Stimulated activated CD4-positive, alpha-beta T cell treated with anti-CD3 and anti-CD28 coated beads, Interleukin-15, amount 100 ng/mL, for 1 hour (primary cell): ENCODE results near the gene CAMKMT.

Source experiments
- DNase-seq, 2 donors: peaks; one replicate each; pipeline ENCODE4 v3.0.0-alpha.2; 2020; ENCODE audit warnings: low read depth in 1 of 2, low spot score in 1 of 2

The CAMKMT gene

DNA sequence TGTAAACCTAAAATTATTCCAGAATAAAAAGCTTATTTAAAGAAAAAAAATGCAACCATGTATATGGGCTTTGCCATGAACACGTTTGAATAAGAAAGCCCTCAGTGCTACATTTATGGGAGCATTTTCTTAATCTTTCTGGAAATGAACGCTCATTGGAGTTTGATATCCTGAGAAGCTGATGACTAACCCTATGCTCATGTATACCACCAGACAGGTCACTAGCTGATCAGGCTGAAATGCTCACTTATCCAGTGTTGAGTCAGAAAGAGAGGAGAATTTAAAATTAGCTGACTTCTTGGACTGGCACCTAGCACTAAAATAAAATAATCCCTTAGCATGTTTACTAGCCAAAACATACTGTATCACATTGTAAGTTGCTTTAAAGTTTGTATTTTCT, 324.8 kb downstream of the CAMKMT start:
- no peak for DNase-seq

GRCh38 chr2:44687686-44688455, 326.1 kb downstream of the CAMKMT start:
- DNase-seq = no peak

GRCh38 chr2:44688456-44689124, 326.8 kb downstream of the CAMKMT start:
- no peak for DNase-seq

DNA sequence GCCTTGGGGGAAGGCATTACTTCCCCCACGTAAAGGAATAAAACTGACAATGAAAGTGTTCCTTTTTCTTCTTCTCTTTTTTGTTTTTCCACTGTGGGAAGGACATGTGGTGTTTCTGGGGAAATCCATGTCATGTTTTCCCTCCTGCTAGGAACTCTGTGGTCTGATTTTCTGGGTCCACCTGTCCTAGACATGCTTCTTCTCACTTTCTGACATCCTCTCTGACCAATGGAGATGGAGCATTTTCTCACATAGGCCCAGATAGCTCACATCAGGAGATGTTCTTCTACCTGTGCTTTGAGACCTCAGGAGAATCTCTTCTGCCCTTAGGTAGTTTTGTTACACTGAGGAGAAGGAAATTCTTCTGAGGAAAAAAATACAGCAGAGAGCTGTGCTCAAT, 327.8 kb downstream of the CAMKMT start:
- no peak for DNase-seq

DNA sequence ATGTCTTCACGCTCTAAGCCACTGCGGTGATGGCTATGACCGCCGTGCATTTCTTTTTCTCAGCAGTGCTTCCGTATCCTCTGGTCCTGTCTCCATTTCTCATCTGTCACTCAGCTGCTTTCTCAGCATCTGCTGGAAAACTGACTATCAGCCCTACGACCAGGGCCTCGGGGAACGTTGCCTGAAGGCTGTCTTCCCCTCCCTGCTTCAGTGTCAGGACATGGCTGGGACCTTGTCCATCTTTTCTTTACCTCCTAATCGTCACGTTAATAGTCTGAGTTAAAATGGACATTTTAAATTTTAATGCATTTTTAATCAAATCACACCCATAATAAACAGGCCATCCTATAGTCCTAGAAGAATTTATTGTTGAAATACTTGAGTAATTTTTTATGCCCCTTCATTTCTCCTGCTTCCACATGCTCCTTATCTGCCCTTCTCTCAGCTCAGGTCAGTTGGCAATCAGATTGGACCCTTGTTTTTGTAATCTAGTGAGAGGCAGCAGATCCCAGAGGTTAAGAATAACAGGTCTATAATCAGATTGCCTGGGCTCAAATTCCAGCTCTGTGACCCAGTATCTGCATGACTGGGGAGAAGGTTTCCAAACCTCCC, 329.5 kb downstream of the CAMKMT start:
- no peak for DNase-seq

DNA sequence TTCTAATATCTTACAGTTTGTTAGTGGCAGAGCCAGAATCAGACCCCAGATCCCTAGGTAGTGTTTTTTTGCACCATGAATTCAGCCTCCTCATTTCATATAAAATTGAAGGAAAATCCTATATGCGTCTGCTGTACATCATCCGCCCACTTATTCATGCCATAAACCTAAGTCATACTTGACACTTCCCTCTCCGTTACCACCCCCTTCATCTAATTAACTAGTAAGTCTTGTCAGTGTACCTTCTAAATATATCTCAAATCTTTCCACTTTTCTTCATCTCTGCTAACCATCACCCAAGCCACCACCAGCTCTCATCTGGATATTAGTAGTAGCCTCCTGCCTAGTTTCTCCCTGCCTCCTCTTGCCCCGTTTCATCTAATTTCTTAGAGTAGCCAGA, 331.1 kb downstream of the CAMKMT start:
- DNase-seq = no peak

DNA sequence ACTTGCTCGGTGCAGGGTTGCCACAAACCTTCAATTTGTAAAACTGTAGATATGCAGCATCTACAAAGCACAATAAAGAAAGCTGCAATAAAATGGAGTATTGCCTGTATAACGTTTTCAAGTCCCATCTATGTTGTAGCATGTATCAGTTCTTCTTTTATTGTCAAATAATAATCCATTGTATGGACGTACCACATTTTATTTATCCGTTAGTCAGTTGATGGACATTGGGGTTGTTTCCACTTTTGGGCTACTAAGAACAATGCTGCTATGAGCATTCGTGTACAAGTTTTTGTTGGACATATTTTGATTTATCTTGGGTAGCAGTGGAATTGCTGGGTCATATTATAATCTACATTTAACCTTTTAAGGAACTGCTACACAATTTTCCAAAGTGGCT, 339.1 kb downstream of the CAMKMT start:
- DNase-seq = no peak

DNA sequence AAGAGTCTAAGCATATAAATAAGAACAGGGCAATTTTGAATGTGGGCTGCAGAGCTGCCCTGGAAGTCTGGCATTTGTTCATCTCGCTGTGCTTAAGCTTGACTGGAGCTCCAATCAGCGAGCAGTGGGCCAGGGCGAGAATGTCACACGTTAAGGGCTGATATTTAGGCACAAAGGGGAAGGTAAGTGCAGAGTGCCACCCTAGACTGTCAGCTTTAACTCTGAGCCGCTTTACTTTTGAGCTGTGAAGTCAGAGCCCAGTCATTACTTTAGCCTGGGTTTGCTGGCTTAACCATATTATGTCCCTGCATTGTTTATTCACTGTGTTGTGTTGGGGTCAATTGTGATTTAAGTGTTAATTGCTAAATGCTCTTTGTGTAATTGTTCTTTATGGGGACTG, 343.6 kb downstream of the CAMKMT start:
- DNase-seq = no peak

DNA sequence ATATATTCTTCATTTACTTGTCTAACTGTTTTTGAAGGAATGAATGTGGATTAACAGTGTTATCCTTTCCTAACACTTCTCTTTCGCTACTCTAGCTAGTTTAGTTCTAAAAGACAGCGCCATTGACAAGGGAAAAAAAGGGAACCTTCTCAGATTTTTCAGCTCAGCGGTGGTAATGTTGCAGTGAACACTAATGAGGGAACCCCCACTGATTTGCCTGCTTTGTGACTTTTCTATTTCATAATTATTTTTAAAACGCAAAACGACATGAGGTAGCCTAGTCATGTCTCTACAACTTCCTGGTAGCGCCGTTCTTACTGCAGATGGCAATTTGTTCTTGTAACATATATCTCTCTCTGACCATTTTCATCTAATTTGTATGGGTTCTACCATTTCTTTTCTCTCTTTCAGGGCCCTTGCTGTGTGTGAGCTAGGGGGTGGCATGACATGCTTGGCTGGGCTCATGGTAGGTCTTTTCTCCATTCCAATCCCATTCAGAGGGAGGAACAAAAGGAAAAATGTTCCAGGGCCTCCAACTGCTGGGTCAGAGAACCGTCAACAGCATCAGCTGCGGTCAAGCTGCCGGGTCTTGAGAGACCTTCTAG, 344.2 kb downstream of the CAMKMT start:
- no peak for DNase-seq

- DNase-seq = no peak
Measured at GRCh38 chr2:44706681-44707553, 345.2 kb downstream of the CAMKMT start.

DNA sequence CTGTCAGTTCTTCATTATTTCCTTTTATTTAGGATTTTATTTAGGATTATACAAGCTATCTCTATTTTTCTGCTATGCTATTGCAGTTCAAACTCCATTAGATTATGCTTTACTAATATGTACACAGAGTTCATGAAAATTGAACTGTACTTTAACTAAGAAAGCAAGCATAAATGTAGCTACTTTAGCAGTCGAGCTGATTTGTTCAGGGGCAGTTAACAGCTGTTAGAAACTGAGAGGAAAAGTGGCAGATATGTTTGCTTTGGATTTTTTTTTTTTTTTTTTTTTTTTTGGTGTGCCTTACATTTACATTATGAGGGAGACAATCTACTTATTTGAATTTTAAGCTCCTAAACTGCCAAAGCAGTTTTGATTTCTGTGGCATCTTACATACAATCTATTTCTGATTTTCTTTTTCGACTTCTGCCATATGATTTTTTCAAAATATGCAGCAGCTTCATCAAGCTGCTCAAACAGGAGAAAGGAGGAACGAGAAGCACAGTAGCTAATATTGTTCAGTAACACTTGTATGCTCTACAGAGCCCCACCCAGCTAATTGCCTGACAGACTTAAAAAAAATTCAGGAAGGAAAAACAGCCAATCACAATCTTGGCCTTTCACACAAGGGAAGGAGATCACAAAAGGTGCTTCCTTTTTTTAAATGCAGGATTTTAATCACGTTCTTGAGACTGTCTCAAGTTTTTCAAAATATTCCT, 346.4 kb downstream of the CAMKMT start:
- DNase-seq = no peak

DNA sequence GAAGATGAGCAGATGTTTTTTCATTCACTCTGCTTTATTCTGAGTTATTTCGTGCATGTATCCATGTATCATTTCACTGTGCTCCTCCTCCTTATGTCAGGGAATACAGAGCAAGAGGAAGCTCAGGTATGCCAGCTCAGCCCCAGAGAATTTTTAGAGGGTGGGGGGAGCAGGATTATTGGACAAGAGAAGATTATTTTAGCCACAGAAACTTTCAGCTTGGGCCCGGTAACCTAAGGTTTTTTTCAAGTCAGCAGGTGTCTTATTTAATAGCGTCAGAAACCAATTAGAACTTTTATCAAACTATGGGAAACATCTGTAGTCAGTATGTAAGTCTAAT, 346.9 kb downstream of the CAMKMT start:
- DNase-seq = no peak

DNA sequence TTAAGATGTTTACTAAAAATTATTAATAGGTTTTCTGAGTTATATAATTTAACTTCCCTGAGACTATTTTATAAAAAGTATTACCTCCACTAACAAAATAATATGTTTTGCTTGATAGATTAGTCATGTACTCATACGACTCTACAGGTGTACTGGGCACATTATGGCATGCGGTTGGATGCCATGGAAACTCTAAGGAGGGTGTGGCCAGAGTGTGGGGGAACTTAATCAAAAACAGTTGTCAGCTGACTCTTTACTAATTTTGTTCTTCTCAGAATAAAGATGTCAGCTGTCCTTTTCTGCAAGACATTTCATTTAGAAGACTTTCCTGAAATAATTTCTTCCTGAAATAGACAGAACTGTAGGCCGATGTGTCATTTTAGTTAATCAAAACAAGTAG, 351.4 kb downstream of the CAMKMT start:
- DNase-seq = no peak

DNA sequence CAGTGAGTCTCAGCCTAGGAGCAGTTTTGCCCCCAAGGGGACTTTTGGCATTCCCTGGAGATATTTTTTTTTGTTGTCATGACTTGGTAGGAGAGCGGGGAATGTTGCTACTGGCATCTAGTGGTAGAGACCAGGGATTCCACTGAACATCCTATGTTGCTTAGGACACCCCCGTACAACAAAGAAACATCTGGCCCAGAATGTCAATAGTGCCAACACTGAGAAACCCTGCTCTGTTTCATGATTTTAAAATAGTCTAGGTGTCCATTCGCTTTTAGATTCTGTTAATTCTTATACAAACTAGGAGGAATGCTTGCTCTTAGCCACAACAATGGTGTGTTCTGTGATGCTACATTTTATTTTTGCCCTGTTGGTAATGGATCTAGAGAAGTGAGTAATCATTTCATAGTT, 353.9 kb downstream of the CAMKMT start:
- no peak for DNase-seq

DNA sequence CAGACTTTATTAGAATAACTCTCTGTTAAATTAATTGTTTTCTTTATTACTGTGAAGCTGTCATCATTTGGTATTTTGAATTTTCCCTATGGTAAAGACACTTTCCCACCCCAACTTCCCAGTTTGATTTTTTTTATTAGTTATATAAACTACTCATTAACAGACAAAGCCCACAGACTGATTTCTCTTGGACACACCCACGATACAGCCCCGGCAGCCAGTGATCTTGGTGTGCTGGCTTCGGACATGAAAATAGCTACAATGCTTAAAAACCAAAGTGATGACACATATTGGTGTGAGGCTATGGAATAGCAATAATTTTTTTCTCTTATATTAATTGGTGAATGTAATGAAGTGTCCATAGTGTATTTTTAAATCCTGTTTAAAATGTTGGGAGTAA, 354.4 kb downstream of the CAMKMT start:
- DNase-seq = no peak

GRCh38 chr2:44718431-44718830, 356.7 kb downstream of the CAMKMT start:
- DNase-seq = no peak

- no peak for DNase-seq
Measured at GRCh38 chr2:44719562-44719961, 357.8 kb downstream of the CAMKMT start.

GRCh38 chr2:44722026-44722625, 360.4 kb downstream of the CAMKMT start:
- DNase-seq = no peak

- DNase-seq = no peak
Measured at GRCh38 chr2:44723921-44724320, 362.2 kb downstream of the CAMKMT start.

GRCh38 chr2:44730593-44730992, 368.8 kb downstream of the CAMKMT start:
- no peak for DNase-seq
